H1 (cell line): ENCODE measurements around the gene PSME1. TPM values are rescaled to one million over a fixed set of nuclear protein-coding genes. Genes with fewer than 3 reads are reported as not detected.

ENCODE experiments used
- GTF2F1 ChIP-seq: IDR thresholded peaks from 2 replicates; pipeline ENCODE4 v1.6.1; 2012; ENCODE audit warnings: low read depth, low read length, improper control_type of control experiment, borderline replicate concordance
- RXRA ChIP-seq: IDR thresholded peaks from 2 replicates; pipeline ENCODE4 v1.6.1; 2011; ENCODE audit warnings: low read depth, mild to moderate bottlenecking, low read length, moderate library complexity; ENCODE audit not compliant: insufficient read depth
- SIN3A ChIP-seq, 2 experiments: IDR thresholded peaks in 1 of 2; conservative IDR thresholded peaks in 1 of 2; 2 replicates each; pipeline ENCODE4 v1.6.1; 2011 to 2012; ENCODE audit warnings: low read length in 2 of 2, improper control_type of control experiment in 1 of 2, low read depth in 1 of 2, mild to moderate bottlenecking in 1 of 2
- TAF7 ChIP-seq: optimal IDR thresholded peaks from 2 replicates; pipeline ENCODE3; 2011; ENCODE audit warnings: low read depth, mild to moderate bottlenecking, inconsistent platforms, low read length, moderate library complexity, borderline replicate concordance
- polyA plus RNA-seq, 7 experiments: library from polyadenylated mRNA; depleted of rRNA in 3 of 7; stranded (reverse) in 5 of 7; unstranded in 2 of 7; fragments of >200 nt in 5 of 7; fragments of 200-250 nt in 2 of 7; gene quantifications; 1 replicate in 5 of 7; 2 replicates in 1 of 7; 4 replicates in 1 of 7; pipeline versions ENCODE4 v1.2.1 to v1.2.3, GENCODE V29; 2011 to 2013; ENCODE audit warnings: missing spikeins in 2 of 7, mixed read lengths in 2 of 7
- total RNA-seq: library from RNA; stranded (reverse); fragmentation: NEBNext Ultra II Directional; extraction: Animal tissue kit (Norgen Biotek cat#: 25700); gene quantifications from 2 replicates; pipeline ENCODE4 v1.2.1, GENCODE V29; 2021
- TF ChIP-seq, protein P1 (sequence below): IDR thresholded peaks from 2 replicates; pipeline ENCODE4 v1.6.1; 2012; ENCODE audit warnings: low read length, inconsistent platforms

PSME1 gene
- total and polyA plus RNA-seq, 2 of the 8 experiments (the other 6 are each of a cell fraction or from before 2014, with no cell fraction given) = 74.9 to 85.9 TPM

DNA sequence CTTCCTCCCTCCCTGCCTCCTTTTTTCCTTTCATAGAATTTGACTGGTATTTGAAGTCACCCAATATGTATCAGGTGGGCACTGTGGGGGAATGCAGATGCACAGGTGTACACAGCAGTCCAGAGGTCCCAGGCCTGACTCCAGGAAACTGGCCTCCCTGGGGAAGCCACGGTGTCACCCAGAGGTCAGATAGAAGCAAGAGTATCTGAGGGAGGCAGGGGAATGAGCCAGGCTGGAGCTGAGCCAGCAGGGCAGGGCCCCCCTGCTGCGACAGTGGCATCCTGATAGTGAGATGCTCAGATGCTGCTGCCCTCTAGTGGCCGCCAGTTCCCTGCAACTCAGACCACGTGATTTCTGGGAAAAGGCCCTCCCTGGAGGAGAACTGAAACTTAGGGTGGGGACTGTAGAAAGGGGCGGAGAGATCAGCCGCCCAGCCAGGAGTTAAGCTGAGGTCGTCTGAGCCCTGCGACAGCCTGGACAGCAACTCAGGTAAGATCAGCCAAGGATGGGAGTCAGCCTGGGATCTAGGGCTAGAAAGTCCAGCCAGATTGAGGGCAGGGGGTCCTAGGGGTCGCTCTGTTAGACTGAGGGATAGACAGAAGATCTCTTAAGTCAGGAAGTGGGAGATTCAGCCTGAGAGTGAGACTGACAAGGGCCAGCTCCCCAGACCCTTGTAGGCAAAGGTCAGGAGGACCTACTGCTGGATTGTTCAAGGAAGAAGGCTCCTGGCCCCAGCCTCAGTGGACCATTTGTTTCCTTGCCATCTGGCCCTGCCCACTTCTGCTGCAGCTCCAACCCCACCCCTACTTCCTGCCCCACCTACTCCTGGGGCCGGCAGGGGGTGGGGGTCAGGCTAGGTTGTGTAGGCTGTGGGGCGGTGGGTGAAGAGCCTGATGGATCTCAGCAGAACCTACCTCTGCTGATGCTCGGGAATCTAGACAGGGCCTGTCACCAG is 25.1 kb downstream of the PSME1 start, which contains the start of gene IRF9 (continued):
- peak; percentile 14; the same call in 1 of the 2 replicates for TF ChIP-seq RXRA
- TF ChIP-seq, protein P1, sequence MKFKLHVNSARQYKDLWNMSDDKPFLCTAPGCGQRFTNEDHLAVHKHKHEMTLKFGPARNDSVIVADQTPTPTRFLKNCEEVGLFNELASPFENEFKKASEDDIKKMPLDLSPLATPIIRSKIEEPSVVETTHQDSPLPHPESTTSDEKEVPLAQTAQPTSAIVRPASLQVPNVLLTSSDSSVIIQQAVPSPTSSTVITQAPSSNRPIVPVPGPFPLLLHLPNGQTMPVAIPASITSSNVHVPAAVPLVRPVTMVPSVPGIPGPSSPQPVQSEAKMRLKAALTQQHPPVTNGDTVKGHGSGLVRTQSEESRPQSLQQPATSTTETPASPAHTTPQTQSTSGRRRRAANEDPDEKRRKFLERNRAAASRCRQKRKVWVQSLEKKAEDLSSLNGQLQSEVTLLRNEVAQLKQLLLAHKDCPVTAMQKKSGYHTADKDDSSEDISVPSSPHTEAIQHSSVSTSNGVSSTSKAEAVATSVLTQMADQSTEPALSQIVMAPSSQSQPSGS = no peak
- TF ChIP-seq TAF7 = peak; percentile 41
- TF ChIP-seq SIN3A (conservative IDR thresholded peaks at IDR 0.05 in 1 of 2, IDR thresholded peaks at IDR 0.05 in 1 of 2; ENCODE audit: low read depth in 1 of 2, low read length in 2 of 2) = peak in 1 of 2 experiments; percentile 90; a peak in 2 of 4 replicates
- TF ChIP-seq GTF2F1 = no peak
